Left cardiac atrium (tissue), 4 donors: ENCODE data around the gene HSD17B4. TPM values are rescaled to one million over a fixed set of nuclear protein-coding genes. Genes with fewer than 3 reads are reported as not detected.
"Not testable (repeated sequence)": the region's sequence is repeated elsewhere in the genome, so short reads cannot be mapped to it uniquely, and the experiment has no call there.

ENCODE experiments used
- ATAC-seq, 2 donors: fragments of 200-7000 bp; cut with Tn5 transposase; one replicate each; pipeline ENCODE4 v1.9.1; 2020; ENCODE audit warnings: mild to moderate bottlenecking in 2 of 2, moderate library complexity in 2 of 2
- DNase-seq: peaks from one replicate; pipeline ENCODE4 v3.0.0-alpha.2; 2020
- intact Hi-C, 2 donors: fragments of 100-400 bp; cut with DNase I; formaldehyde crosslinking; loops; one replicate each; pipeline versions ENCODE4 v1.14.1 to v1.15.1; 2022 to 2023
- total RNA-seq, 2 donors: library from RNA; stranded (reverse); fragmentation: NEBNext Ultra II Directional; extraction: Animal tissue kit (Norgen Biotek cat#: 25700); gene quantifications; one replicate each; pipeline ENCODE4 v1.2.1, GENCODE V29; 2021
- donor health status: DM: no; HTN: yes; CAD: no.
- donor health status: DM: no; HTN: yes; CAD: no; lungs with severe emphysema.
- donor health status: DM: yes; HTN: yes; CAD: no.
- donor health status: Dilated cardiomyopathy.

HSD17B4 gene
- total RNA-seq, 2 donors from 2014 or later: 199 to 213 TPM

- ATAC-seq: no peak
- intact Hi-C loops: no loop called here
- no peak for DNase-seq
Observed at GRCh38 chr5:119427060-119427459, 25.2 kb upstream of the HSD17B4 start.

- DNase-seq, intact Hi-C loops, ATAC-seq: not testable (repeated sequence)
Observed at GRCh38 chr5:119427596-119427995, 24.7 kb upstream of the HSD17B4 start.

- intact Hi-C loops, ATAC-seq, DNase-seq: not testable (repeated sequence)
Observed at GRCh38 chr5:119428166-119428565, 24.1 kb upstream of the HSD17B4 start.

GRCh38 chr5:119428574-119428973 lies 23.7 kb upstream of the HSD17B4 start:
- ATAC-seq, intact Hi-C loops, DNase-seq: not testable (repeated sequence)

- intact Hi-C loops, DNase-seq, ATAC-seq: not testable (repeated sequence)
Observed at GRCh38 chr5:119432674-119433237, 19.5 kb upstream of the HSD17B4 start.

GRCh38 chr5:119435436-119436132 lies 16.7 kb upstream of the HSD17B4 start:
- peak; percentile 61 for DNase-seq
- ATAC-seq: peak in 1 of 2 donors; percentile 59
- intact Hi-C loops: no loop called here

GRCh38 chr5:119437785-119438586 lies 14.3 kb upstream of the HSD17B4 start:
- DNase-seq, ATAC-seq, intact Hi-C loops: not testable (repeated sequence)

- intact Hi-C loops, ATAC-seq, DNase-seq: not testable (repeated sequence)
Observed at GRCh38 chr5:119438587-119438917, 13.7 kb upstream of the HSD17B4 start.

GRCh38 chr5:119439140-119439631 lies 13.1 kb upstream of the HSD17B4 start:
- intact Hi-C loops: no loop called here
- ATAC-seq (no peak), DNase-seq (no peak)

- DNase-seq, intact Hi-C loops, ATAC-seq: not testable (repeated sequence)
Observed at GRCh38 chr5:119439632-119440031, 12.7 kb upstream of the HSD17B4 start.

GRCh38 chr5:119444643-119445042 lies 7.7 kb upstream of the HSD17B4 start:
- intact Hi-C loops, ATAC-seq, DNase-seq: not testable (repeated sequence)

- intact Hi-C loops: no loop called here
- no peak for ATAC-seq
- no peak for DNase-seq
Observed at GRCh38 chr5:119445544-119445943, 6.8 kb upstream of the HSD17B4 start.

- DNase-seq (no peak), ATAC-seq (no peak)
- intact Hi-C loops: no loop called here
Observed at GRCh38 chr5:119449882-119450281, 2.4 kb upstream of the HSD17B4 start.

GRCh38 chr5:119450627-119451026 lies 1.7 kb upstream of the HSD17B4 start:
- ATAC-seq, intact Hi-C loops, DNase-seq: not testable (repeated sequence)

GRCh38 chr5:119451561-119451960 lies 736 bp upstream of the HSD17B4 start:
- intact Hi-C loops: no loop called here
- DNase-seq (no peak), ATAC-seq (no peak)

GRCh38 chr5:119452060-119452372 lies 281 bp upstream of the HSD17B4 start:
- intact Hi-C loops: no loop called here
- ATAC-seq (no peak), DNase-seq (no peak)

GRCh38 chr5:119453040-119453373 lies 710 bp downstream of the HSD17B4 start:
- DNase-seq (no peak), ATAC-seq (peak; percentile 54 to 55)
- intact Hi-C loops: no loop called here

GRCh38 chr5:119454171-119454570 lies 1.9 kb downstream of the HSD17B4 start:
- ATAC-seq (no peak), DNase-seq (no peak)
- intact Hi-C loops: no loop called here

- intact Hi-C loops: no loop called here
- ATAC-seq: no peak
- no peak for DNase-seq
Observed at GRCh38 chr5:119458911-119459632, 6.8 kb downstream of the HSD17B4 start.

- no peak for DNase-seq
- intact Hi-C loops: no loop called here
- no peak for ATAC-seq
Observed at GRCh38 chr5:119465640-119466039, 13.3 kb downstream of the HSD17B4 start.
